D721Med (cell line): ENCODE measurements around the gene PDHX.

Experiments used
- DNase-seq: peaks from one replicate; pipeline ENCODE4 v3.0.0; 2011; ENCODE audit warnings: low spot score; ENCODE audit not compliant: insufficient read length
- FAIRE-seq: peaks from 2 replicates; lab custom pipeline; 2011; peaks lifted over from hg19 to GRCh38; lab: Jason Lieb, UNC
- TF ChIP-seq, protein P1 (sequence below): IDR thresholded peaks from 2 replicates; pipeline ENCODE4 v1.5.1; 2012; ENCODE audit warnings: mild to moderate bottlenecking, control low read depth; ENCODE audit not compliant: insufficient read depth; ENCODE audit errors: missing control alignments

The PDHX gene

DNA sequence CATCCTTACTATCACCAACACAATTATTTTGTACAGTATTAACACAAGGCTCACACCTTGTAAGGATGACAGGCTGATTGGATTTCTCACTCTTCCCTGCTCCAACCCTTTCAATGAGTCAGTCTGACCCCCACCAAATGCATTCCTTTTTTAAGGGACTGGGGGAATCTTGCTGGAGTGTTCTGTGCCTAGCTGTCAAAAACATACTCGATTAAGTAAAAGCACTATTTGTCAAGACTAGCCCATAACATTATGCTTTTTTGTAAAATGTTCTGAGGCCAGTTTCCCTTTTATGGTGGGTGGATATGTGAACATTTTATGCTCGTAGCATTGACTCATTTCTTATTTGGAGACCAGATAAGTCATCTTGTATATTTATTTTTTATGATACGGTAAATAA lies 87.2 kb downstream of the PDHX start:
- no peak for FAIRE-seq
- TF ChIP-seq, protein P1, sequence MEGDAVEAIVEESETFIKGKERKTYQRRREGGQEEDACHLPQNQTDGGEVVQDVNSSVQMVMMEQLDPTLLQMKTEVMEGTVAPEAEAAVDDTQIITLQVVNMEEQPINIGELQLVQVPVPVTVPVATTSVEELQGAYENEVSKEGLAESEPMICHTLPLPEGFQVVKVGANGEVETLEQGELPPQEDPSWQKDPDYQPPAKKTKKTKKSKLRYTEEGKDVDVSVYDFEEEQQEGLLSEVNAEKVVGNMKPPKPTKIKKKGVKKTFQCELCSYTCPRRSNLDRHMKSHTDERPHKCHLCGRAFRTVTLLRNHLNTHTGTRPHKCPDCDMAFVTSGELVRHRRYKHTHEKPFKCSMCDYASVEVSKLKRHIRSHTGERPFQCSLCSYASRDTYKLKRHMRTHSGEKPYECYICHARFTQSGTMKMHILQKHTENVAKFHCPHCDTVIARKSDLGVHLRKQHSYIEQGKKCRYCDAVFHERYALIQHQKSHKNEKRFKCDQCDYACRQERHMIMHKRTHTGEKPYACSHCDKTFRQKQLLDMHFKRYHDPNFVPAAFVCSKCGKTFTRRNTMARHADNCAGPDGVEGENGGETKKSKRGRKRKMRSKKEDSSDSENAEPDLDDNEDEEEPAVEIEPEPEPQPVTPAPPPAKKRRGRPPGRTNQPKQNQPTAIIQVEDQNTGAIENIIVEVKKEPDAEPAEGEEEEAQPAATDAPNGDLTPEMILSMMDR = no peak
- no peak for DNase-seq

DNA sequence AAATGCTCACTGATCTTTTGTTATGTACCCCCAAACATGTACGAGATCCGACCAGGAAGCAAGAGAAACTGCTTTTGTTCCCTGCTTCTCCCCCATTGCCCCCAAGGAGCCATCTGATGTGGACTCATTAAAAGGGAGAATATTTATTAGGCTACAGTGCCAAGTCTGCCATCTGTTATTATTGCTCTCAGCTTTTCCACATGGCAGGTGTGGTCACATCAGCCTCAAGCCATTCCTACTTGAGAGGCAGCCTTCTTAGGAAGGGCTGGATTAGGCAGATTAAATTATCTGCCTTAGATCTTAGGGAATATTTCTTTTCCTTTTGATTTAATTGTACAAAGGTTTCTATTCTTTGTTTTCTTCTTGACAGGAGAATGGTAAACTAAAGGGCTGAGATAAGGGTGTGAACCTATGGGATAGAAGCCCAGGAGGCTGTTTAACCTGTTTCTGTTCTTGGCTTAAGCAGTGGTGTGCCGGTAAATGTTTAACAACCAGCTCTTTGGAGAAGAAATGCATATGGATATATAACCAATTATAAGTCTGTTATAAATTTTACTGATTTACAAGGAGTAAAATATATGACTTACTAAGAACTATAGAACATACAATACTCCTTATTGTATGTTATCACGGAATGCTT lies 88.8 kb downstream of the PDHX start:
- TF ChIP-seq, protein P1 = no peak
- DNase-seq (no peak), FAIRE-seq (peak; percentile 55)

DNA sequence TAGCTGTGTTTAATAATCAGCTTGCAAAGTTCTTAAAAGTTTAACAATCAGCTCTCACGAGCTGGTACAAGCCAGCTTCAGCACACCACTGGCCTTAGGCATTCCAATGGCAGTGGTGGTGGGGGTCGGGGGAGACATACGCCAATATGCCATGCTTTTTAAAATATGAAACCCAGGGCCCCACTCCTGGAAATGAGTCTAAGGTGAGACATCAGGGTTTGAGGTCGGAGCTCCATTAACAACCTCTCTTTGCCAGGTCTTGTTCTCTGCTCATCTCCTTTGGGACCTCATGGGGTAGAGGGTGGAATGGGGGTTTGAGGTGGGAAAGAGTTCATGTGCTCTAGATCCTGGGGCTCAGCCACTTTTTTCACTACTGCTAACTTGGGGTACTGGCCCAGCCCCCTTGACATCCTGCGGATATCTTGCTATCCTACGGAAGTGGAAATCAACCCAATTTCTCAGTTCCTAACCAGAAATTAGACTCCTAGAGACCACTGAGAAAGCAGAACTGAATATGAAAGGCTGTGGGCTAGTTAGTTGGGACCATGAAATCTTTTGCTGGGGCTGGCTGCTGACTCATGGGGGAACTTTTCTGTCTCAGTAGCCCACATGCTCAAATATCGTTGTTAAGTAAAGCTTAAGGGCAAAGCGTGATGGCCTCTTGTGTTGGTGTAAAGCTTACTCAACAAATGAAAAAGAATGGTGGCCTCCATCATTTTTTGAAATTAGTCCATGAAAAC lies 90.1 kb downstream of the PDHX start:
- DNase-seq (no peak), FAIRE-seq (no peak)
- TF ChIP-seq, protein P1 = no peak

GRCh38 chr11:35007277-35007676 lies 90.9 kb downstream of the PDHX start:
- DNase-seq (no peak), FAIRE-seq (no peak)
- TF ChIP-seq, protein P1 = no peak

DNA sequence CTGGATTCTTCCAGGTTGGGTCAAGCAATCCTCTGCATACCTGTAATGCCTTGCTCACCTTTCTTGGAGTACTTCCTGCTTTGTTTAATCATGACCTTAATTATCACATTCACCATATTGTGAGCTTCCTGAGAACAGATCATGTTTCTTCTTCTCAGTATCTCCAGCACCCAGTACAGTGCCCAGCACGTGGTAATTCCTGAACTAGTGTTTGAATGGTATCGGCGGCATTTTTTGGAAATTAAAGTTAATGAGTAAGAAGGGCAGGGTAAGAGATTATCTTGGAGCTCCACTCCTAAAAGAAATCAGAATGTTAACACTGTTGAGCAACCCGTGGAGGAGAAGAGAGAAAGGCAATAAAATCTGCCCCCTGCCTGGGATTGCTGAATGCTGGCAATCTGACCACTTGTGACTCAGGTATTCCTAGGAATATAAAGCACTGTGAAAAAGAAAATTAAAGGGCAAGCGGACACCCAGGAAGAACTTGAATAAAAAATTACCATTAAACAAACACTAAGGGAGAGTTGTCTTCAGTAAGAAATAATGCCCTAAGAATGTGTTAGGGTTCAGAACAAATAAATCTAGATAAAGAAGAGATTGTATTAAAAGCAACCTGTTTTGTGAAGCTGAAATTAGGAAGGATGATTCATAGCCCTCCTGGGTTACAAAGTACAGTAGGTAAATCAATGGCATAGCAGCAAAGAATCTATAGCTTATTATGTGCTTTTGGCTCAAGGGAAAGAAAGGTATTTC lies 92.9 kb downstream of the PDHX start:
- no peak for FAIRE-seq
- DNase-seq = no peak
- TF ChIP-seq, protein P1 = no peak

- TF ChIP-seq, protein P1 = no peak
- no peak for DNase-seq
- FAIRE-seq = no peak
These were observed 93.5 kb downstream of the PDHX start for GRCh38 chr11:35009944-35010342.

- DNase-seq = no peak
- no peak for FAIRE-seq
- TF ChIP-seq, protein P1 = no peak
These were observed 94.2 kb downstream of the PDHX start for GRCh38 chr11:35010654-35011053.
